WTC11 (cell line): ENCODE results near the gene PCSK4. TPM values are rescaled to one million over a fixed set of nuclear protein-coding genes. Genes with fewer than 3 reads are reported as not detected.

Experiments used
- ATAC-seq: fragments of 200-7000 bp; cut with Tn5 transposase; 2 replicates; pipeline ENCODE4 v1.10.0; 2021; ENCODE audit warnings: mild to moderate bottlenecking, moderate library complexity
- CTCF ChIA-PET: fragments of 300-600 bp; sonication (Branson Sonifier 250); formaldehyde crosslinking; loops from one replicate; lab custom pipeline; 2021; ENCODE audit warnings: antibody characterized with exemption; lab: Charles Lee
- POLR2A ChIA-PET: fragments of 350-600 bp; sonication (Branson Sonifier 250); formaldehyde crosslinking; loops from one replicate; lab custom pipeline; 2021; ENCODE audit warnings: antibody characterized with exemption; lab: Charles Lee
- DNase-seq: peaks from one replicate; pipeline ENCODE4 v3.0.0; 2021; ENCODE audit warnings: low spot score
- H3K27ac Mint-ChIP-seq: 2 replicates; pipeline ENCODE4 v1.8.0; 2021; ENCODE audit warnings: mixed read lengths
- H3K27me3 Mint-ChIP-seq: 2 replicates; pipeline ENCODE4 v1.8.0; 2021; ENCODE audit warnings: low read depth, mild to moderate bottlenecking, moderate library complexity, mixed read lengths
- H3K36me3 Mint-ChIP-seq: 2 replicates; pipeline ENCODE4 v1.8.0; 2021; ENCODE audit warnings: mixed read lengths
- H3K4me1 Mint-ChIP-seq: 2 replicates; pipeline ENCODE4 v1.8.0; 2022; ENCODE audit warnings: mixed read lengths
- H3K4me3 Mint-ChIP-seq: 2 replicates; pipeline ENCODE4 v1.8.0; 2021; ENCODE audit warnings: mild to moderate bottlenecking, moderate library complexity, mixed read lengths
- H3K9me3 Mint-ChIP-seq: 2 replicates; pipeline ENCODE4 v1.8.0; 2021; ENCODE audit warnings: mixed read lengths
- AFF4 ChIP-seq: sonication (generic); formaldehyde crosslinking; IDR thresholded peaks from 2 replicates; pipeline ENCODE4 v1.8.1; 2023; ENCODE audit warnings: mild to moderate bottlenecking, missing genetic modification reagents, borderline replicate concordance
- ATF3 ChIP-seq: sonication (generic); formaldehyde crosslinking; conservative IDR thresholded peaks from 2 replicates; pipeline ENCODE4 v1.8.1; 2022; ENCODE audit warnings: mild to moderate bottlenecking, missing genetic modification reagents
- CBFB ChIP-seq: sonication (generic); formaldehyde crosslinking; IDR thresholded peaks from 2 replicates; pipeline ENCODE4 v1.8.1; 2022; ENCODE audit warnings: mild to moderate bottlenecking, low read depth, missing genetic modification reagents
- CREM ChIP-seq: sonication (generic); formaldehyde crosslinking; IDR thresholded peaks from 2 replicates; pipeline ENCODE4 v1.8.1; 2022; ENCODE audit warnings: mild to moderate bottlenecking, missing genetic modification reagents, moderate library complexity
- E2F5 ChIP-seq: sonication (generic); formaldehyde crosslinking; IDR thresholded peaks from 2 replicates; pipeline ENCODE4 v1.8.1; 2022; ENCODE audit warnings: mild to moderate bottlenecking, moderate library complexity, missing genetic modification reagents
- ESRRA ChIP-seq: sonication (generic); formaldehyde crosslinking; IDR thresholded peaks from 2 replicates; pipeline ENCODE4 v1.8.1; 2022; ENCODE audit warnings: mild to moderate bottlenecking, missing genetic modification reagents, borderline replicate concordance
- FOXK1 ChIP-seq: sonication (generic); formaldehyde crosslinking; IDR thresholded peaks from 2 replicates; pipeline ENCODE4 v1.8.0; 2022; ENCODE audit warnings: mild to moderate bottlenecking, moderate library complexity, missing genetic modification reagents
- GTF2I ChIP-seq: fragments of 250-450 bp; sonication (Bioruptor Pico); conservative IDR thresholded peaks from 2 replicates; pipeline ENCODE4 v1.4.0; 2021; ENCODE audit warnings: mild to moderate bottlenecking
- JUN ChIP-seq: sonication (generic); formaldehyde crosslinking; IDR thresholded peaks from 2 replicates; pipeline ENCODE4 v1.8.0; 2023; ENCODE audit warnings: mild to moderate bottlenecking, missing genetic modification reagents
- MLX ChIP-seq: sonication (generic); formaldehyde crosslinking; IDR thresholded peaks from 2 replicates; pipeline ENCODE4 v1.8.1; 2023; ENCODE audit warnings: mild to moderate bottlenecking, missing genetic modification reagents, moderate library complexity
- NFATC4 ChIP-seq: fragments of 250-450 bp; sonication (Bioruptor Pico); IDR thresholded peaks from 2 replicates; pipeline ENCODE4 v1.9.0; 2021; ENCODE audit warnings: mild to moderate bottlenecking
- NR2C2 ChIP-seq: sonication (generic); formaldehyde crosslinking; IDR thresholded peaks from 2 replicates; pipeline ENCODE4 v1.8.0; 2022; ENCODE audit warnings: mild to moderate bottlenecking, missing genetic modification reagents
- PRRX2 ChIP-seq: fragments of 250-450 bp; sonication (Bioruptor Pico); IDR thresholded peaks from 2 replicates; pipeline ENCODE4 v1.8.0; 2021; ENCODE audit warnings: mild to moderate bottlenecking
- SOX15 ChIP-seq: fragments of 250-450 bp; sonication (Bioruptor Pico); IDR thresholded peaks from 2 replicates; pipeline ENCODE4 v1.9.0; 2021; ENCODE audit warnings: mild to moderate bottlenecking
- STAT6 ChIP-seq: sonication (generic); formaldehyde crosslinking; conservative IDR thresholded peaks from 2 replicates; pipeline ENCODE4 v1.8.1; 2023; ENCODE audit warnings: mild to moderate bottlenecking, low read depth, missing genetic modification reagents, moderate library complexity
- total RNA-seq: library from RNA; stranded (reverse); gene quantifications from 3 replicates; pipeline ENCODE4 v1.2.3, GENCODE V29; 2021
- TF ChIP-seq, protein P1 (sequence below): sonication (generic); formaldehyde crosslinking; IDR thresholded peaks from 2 replicates; pipeline ENCODE4 v1.8.0; 2022; ENCODE audit warnings: mild to moderate bottlenecking, missing genetic modification reagents

The PCSK4 gene
- total RNA-seq, 1 experiment from 2014 or later, result 22.4 TPM

- TF ChIP-seq E2F5 (CRISPR knock-in tag) (no peak), AFF4 (CRISPR knock-in tag) (no peak), SOX15 (CRISPR knock-in tag) (no peak), JUN (CRISPR knock-in tag) (no peak), CREM (CRISPR knock-in tag) (no peak), NR2C2 (CRISPR knock-in tag) (no peak), NFATC4 (CRISPR knock-in tag) (no peak), MLX (CRISPR knock-in tag) (no peak), ATF3 (no peak), ESRRA (CRISPR knock-in tag) (no peak), STAT6 (no peak), CBFB (no peak)
- TF ChIP-seq, protein P1, sequence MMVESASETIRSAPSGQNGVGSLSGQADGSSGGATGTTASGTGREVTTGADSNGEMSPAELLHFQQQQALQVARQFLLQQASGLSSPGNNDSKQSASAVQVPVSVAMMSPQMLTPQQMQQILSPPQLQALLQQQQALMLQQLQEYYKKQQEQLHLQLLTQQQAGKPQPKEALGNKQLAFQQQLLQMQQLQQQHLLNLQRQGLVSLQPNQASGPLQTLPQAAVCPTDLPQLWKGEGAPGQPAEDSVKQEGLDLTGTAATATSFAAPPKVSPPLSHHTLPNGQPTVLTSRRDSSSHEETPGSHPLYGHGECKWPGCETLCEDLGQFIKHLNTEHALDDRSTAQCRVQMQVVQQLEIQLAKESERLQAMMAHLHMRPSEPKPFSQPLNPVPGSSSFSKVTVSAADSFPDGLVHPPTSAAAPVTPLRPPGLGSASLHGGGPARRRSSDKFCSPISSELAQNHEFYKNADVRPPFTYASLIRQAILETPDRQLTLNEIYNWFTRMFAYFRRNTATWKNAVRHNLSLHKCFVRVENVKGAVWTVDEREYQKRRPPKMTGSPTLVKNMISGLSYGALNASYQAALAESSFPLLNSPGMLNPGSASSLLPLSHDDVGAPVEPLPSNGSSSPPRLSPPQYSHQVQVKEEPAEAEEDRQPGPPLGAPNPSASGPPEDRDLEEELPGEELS (CRISPR knock-in tag), result no peak
Observed at GRCh38 chr19:1481893-1482360, 8.2 kb downstream of the PCSK4 start (continued).

DNA sequence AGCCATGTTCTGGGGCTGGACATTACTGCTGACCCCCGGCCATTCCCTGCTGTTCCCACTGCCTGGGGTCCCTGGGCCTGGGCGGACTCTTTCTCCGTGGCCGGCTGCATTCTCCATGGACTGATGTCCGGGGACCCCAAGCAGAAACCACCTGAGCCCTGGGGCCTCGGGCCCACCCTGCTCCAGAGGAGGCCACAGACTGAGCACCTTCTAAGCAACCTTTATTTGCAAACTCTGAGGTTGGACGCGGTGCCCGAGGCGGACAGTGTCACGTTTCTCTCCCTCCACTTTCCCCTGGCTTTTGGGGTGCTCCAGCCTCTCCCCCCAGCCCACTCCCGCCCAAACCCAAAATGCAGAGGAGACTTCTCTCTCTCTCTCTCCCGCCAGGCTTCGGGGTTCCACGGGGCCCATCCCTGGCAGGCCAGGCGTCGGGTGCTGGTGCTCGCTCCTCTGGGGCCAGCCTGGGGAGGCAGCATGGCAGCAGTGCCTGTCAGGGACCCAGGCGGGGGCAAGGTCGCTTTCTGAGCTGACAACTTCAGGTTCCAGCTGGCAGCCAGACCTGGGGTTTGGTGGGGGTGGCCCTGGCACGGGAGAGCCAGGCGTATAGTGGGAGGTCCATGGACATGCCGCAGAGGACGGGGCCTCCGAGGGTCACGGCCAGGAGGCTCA, 8.8 kb downstream of the PCSK4 start:
- no peaks in the 10 kb centered on the region for H3K9me3 Mint-ChIP-seq
- no peaks in the 10 kb centered on the region; the same call in 1 of the 2 replicates for H3K27me3 Mint-ChIP-seq
- POLR2A ChIA-PET, result no interaction called here
- H3K27ac Mint-ChIP-seq, result no peak overlapping the region
- H3K4me3 Mint-ChIP-seq, result no peak overlapping the region
- CTCF ChIA-PET, result no interaction called here
- DNase-seq (no peak), ATAC-seq (no peak)
- H3K36me3 Mint-ChIP-seq, result peaks cover 4% of the 10 kb centered on the region
- TF ChIP-seq STAT6, result no peak
- no peak for TF ChIP-seq ATF3
- no peak for TF ChIP-seq SOX15 (CRISPR knock-in tag)
- TF ChIP-seq ESRRA (CRISPR knock-in tag), result no peak
- TF ChIP-seq NR2C2 (CRISPR knock-in tag), result no peak
- no peak for TF ChIP-seq FOXK1 (CRISPR knock-in tag)
- TF ChIP-seq GTF2I (CRISPR knock-in tag), result no peak
- no peak for TF ChIP-seq PRRX2 (CRISPR knock-in tag)
- peaks cover 7% of the 10 kb centered on the region; the same call in 1 of the 2 replicates for H3K4me1 Mint-ChIP-seq
